ENCODE results near the gene DDX1.

GRCh38 chr2:15636972-15637785 is 45.5 kb downstream of the DDX1 start:
- TF ChIP-seq CTCF (IDR thresholded peaks at IDR 0.05), result peak; percentile 67 to 97 (median 90)
- TF ChIP-seq POLR2A (IDR thresholded peaks at IDR 0.05), result no peak

Measured in heart left ventricle (tissue), 13 donors.